ENCODE measurements around the gene SCG2.

DNA sequence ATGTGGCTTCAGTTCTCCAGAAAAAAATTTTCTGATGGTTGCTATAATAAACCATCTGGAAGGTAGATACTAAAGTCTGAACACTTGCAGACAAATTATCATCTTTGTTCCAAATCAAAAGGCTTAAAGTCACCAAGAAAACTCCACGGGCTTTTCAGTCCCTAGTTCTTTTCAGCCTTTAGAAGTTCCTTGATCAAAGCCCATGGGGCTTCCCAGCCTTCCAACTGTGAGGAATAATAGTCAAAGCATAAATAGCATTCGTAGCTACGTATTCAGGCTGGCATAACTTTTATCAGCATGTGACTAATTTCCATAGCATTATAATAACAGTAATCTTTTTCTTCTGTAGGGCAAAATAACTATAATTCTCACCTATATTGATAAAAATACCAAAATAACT is 13.9 kb downstream of the SCG2 start:
- TF ChIP-seq, protein P1, sequence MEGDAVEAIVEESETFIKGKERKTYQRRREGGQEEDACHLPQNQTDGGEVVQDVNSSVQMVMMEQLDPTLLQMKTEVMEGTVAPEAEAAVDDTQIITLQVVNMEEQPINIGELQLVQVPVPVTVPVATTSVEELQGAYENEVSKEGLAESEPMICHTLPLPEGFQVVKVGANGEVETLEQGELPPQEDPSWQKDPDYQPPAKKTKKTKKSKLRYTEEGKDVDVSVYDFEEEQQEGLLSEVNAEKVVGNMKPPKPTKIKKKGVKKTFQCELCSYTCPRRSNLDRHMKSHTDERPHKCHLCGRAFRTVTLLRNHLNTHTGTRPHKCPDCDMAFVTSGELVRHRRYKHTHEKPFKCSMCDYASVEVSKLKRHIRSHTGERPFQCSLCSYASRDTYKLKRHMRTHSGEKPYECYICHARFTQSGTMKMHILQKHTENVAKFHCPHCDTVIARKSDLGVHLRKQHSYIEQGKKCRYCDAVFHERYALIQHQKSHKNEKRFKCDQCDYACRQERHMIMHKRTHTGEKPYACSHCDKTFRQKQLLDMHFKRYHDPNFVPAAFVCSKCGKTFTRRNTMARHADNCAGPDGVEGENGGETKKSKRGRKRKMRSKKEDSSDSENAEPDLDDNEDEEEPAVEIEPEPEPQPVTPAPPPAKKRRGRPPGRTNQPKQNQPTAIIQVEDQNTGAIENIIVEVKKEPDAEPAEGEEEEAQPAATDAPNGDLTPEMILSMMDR (conservative IDR thresholded peaks at IDR 0.05 in 1 of 2, IDR thresholded peaks at IDR 0.05 in 1 of 2; ENCODE audit: low read depth in 1 of 2, low read length in 2 of 2), result no peak
- no peak for TF ChIP-seq EZH2 (IDR thresholded peaks at IDR 0.05; ENCODE audit: low read length, missing control alignments)
